GM13977 (cell line): ENCODE data around the gene EEF1AKMT4.

Experiments
- DNase-seq: peaks from one replicate; pipeline ENCODE4 v3.0.0; 2012; ENCODE audit warnings: low spot score
- CTCF ChIP-seq: IDR thresholded peaks from 2 replicates; pipeline ENCODE4 v1.5.1; 2012; ENCODE audit warnings: mild to moderate bottlenecking, control low read depth; ENCODE audit not compliant: insufficient read depth; ENCODE audit errors: extremely low read depth, missing control alignments
- in situ Hi-C: fragments of 300-500 bp; cut with MboI; formaldehyde crosslinking; loops from one replicate; pipeline ENCODE4 v1.12.0; 2022; ENCODE audit warnings: low sequenced_read_pairs, low pct_unique_long_range_greater_than_20kb, mixed read lengths, inconsistent platforms; ENCODE audit not compliant: unreplicated experiment

The EEF1AKMT4 gene

GRCh38 chr3:184230081-184230602, 19.3 kb upstream of the EEF1AKMT4 start:
- DNase-seq = peak; percentile 69
- in situ Hi-C loops = loop anchor here (25.0 kb wide), 1 partner anchor 343 kb away; the partner anchor contains the start of gene PARL

GRCh38 chr3:184230603-184231528, 18.6 kb upstream of the EEF1AKMT4 start:
- DNase-seq = peak; percentile 34
- in situ Hi-C loops = loop anchor here (25.0 kb wide), 1 partner anchor 344 kb away; the partner anchor contains the start of gene PARL
- TF ChIP-seq CTCF = no peak

More at GRCh38 chr3:184230081-184230602, 19.3 kb upstream of the EEF1AKMT4 start:
- TF ChIP-seq CTCF = no peak

- TF ChIP-seq CTCF = no peak
- in situ Hi-C loops = loop anchor here (25.0 kb wide), 1 partner anchor 344 kb away; the partner anchor contains the start of gene PARL
- peak; percentile 10 for DNase-seq
Measured at GRCh38 chr3:184231671-184232070, 17.8 kb upstream of the EEF1AKMT4 start.

- DNase-seq = peak; percentile 14
- in situ Hi-C loops = loop anchor here (25.0 kb wide), 1 partner anchor 346 kb away; the partner anchor contains the start of gene PARL
- no peak for TF ChIP-seq CTCF
Measured at GRCh38 chr3:184233127-184233843, 16.2 kb upstream of the EEF1AKMT4 start.

- no peak for TF ChIP-seq CTCF
- peak; percentile 26 for DNase-seq
- in situ Hi-C loops = loop anchor here (25.0 kb wide), 1 partner anchor 347 kb away; the partner anchor contains the start of gene PARL
Measured at GRCh38 chr3:184234224-184234623, 15.2 kb upstream of the EEF1AKMT4 start.
